Measurements from ENCODE around the gene CCNE1.

Gene CCNE1

DNA sequence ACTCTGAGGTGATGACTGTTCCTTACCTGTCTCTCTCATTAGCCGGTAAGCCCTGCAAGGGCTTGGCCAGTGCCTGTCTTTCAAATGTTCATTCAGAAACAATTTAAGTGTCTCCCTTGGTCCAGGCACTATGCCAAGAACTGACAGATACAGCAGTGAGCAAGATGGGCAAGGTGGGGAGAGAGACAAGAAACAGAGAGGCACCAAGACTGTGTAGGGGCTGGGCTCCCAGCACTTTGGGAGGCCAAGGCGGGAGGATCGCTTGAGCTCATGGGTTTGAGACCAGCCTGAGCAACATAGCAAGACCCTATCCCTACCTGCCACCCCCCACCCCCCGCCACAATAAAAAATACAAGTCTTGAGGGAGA, 1.3 kb upstream of the CCNE1 start:
- no peak overlapping the region for H2AFZ ChIP-seq (ENCODE audit: low read length)
- H3K9me2 ChIP-seq (replicated peaks; ENCODE audit: low read depth, low read length) = no peaks in the 10 kb centered on the region
- peak overlapping the region; percentile 78 for H3K4me2 ChIP-seq (ENCODE audit: low read depth, low read length, poor library complexity, severe bottlenecking)
- H3K36me3 ChIP-seq (ENCODE audit: insufficient read depth, low read length) = no peaks in the 10 kb centered on the region
- peak overlapping the region; percentile 88 for H3K9ac ChIP-seq (ENCODE audit: low read depth, low read length, poor library complexity, severe bottlenecking)
- no peak for TF ChIP-seq EZH2phosphoT487 (IDR thresholded peaks at IDR 0.05; ENCODE audit: borderline replicate concordance)
- TF ChIP-seq, protein P1, sequence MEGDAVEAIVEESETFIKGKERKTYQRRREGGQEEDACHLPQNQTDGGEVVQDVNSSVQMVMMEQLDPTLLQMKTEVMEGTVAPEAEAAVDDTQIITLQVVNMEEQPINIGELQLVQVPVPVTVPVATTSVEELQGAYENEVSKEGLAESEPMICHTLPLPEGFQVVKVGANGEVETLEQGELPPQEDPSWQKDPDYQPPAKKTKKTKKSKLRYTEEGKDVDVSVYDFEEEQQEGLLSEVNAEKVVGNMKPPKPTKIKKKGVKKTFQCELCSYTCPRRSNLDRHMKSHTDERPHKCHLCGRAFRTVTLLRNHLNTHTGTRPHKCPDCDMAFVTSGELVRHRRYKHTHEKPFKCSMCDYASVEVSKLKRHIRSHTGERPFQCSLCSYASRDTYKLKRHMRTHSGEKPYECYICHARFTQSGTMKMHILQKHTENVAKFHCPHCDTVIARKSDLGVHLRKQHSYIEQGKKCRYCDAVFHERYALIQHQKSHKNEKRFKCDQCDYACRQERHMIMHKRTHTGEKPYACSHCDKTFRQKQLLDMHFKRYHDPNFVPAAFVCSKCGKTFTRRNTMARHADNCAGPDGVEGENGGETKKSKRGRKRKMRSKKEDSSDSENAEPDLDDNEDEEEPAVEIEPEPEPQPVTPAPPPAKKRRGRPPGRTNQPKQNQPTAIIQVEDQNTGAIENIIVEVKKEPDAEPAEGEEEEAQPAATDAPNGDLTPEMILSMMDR (conservative IDR thresholded peaks at IDR 0.05; ENCODE audit: low read length) = no peak
- H3K9me3 ChIP-seq (ENCODE audit: insufficient read depth, low read depth, low read length) = no peaks in the 10 kb centered on the region
- H3K27me3 ChIP-seq (ENCODE audit: insufficient read depth, low read length, poor library complexity, severe bottlenecking) = no peaks in the 10 kb centered on the region
- peak overlapping the region; percentile 72 for H3K4me3 ChIP-seq (ENCODE audit: low read length, poor library complexity, severe bottlenecking)
- H3K4me1 ChIP-seq (ENCODE audit: insufficient read depth, low read length, poor library complexity, severe bottlenecking) = peaks cover 25% of the 10 kb centered on the region
- H4K20me1 ChIP-seq (ENCODE audit: insufficient read depth, low read length, poor library complexity, severe bottlenecking) = no peaks in the 10 kb centered on the region
- no peaks in the 10 kb centered on the region; the same call in 1 of the 2 replicates for H3F3A ChIP-seq (ENCODE audit: low read depth)
- no peaks in the 10 kb centered on the region for H3K79me2 ChIP-seq (ENCODE audit: insufficient read depth, low read length)

- Histone ChIP-seq H3K36me3 (ENCODE audit: insufficient read depth, low read length) (no peaks in the 10 kb centered on the region), H3K79me2 (ENCODE audit: insufficient read depth, low read length) (no peaks in the 10 kb centered on the region), H3F3A (ENCODE audit: low read depth) (no peaks in the 10 kb centered on the region; the same call in 1 of the 2 replicates), H3K4me2 (ENCODE audit: low read depth, low read length, poor library complexity, severe bottlenecking) (peak overlapping the region; percentile 73), H3K9me2 (replicated peaks; ENCODE audit: low read depth, low read length) (no peaks in the 10 kb centered on the region), H3K9ac (ENCODE audit: low read depth, low read length, poor library complexity, severe bottlenecking) (peak overlapping the region; percentile 24), H3K9me3 (ENCODE audit: insufficient read depth, low read depth, low read length) (no peaks in the 10 kb centered on the region), H4K20me1 (ENCODE audit: insufficient read depth, low read length, poor library complexity, severe bottlenecking) (no peaks in the 10 kb centered on the region), H3K4me3 (ENCODE audit: low read length, poor library complexity, severe bottlenecking) (peak overlapping the region; percentile 63), H3K27me3 (ENCODE audit: insufficient read depth, low read length, poor library complexity, severe bottlenecking) (no peaks in the 10 kb centered on the region), H2AFZ (ENCODE audit: low read length) (no peak overlapping the region), H3K4me1 (ENCODE audit: insufficient read depth, low read length, poor library complexity, severe bottlenecking) (peaks cover 25% of the 10 kb centered on the region)
- TF ChIP-seq, protein P1 (conservative IDR thresholded peaks at IDR 0.05; ENCODE audit: low read length) = no peak
- TF ChIP-seq EZH2phosphoT487 (IDR thresholded peaks at IDR 0.05; ENCODE audit: borderline replicate concordance) = no peak
Observed at GRCh38 chr19:29812080-29812880, 489 bp downstream of the CCNE1 start.

GRCh38 chr19:29812881-29813275, 1.1 kb downstream of the CCNE1 start:
- H3K9me2 ChIP-seq (replicated peaks; ENCODE audit: low read depth, low read length) = no peaks in the 10 kb centered on the region
- peaks cover 25% of the 10 kb centered on the region for H3K4me1 ChIP-seq (ENCODE audit: insufficient read depth, low read length, poor library complexity, severe bottlenecking)
- no peak overlapping the region for H2AFZ ChIP-seq (ENCODE audit: low read length)
- TF ChIP-seq EZH2phosphoT487 (IDR thresholded peaks at IDR 0.05; ENCODE audit: borderline replicate concordance) = no peak
- TF ChIP-seq, protein P1 (conservative IDR thresholded peaks at IDR 0.05; ENCODE audit: low read length) = no peak
- no peaks in the 10 kb centered on the region for H3K79me2 ChIP-seq (ENCODE audit: insufficient read depth, low read length)
- peak overlapping the region; percentile 63 for H3K4me3 ChIP-seq (ENCODE audit: low read length, poor library complexity, severe bottlenecking)
- no peaks in the 10 kb centered on the region for H3K36me3 ChIP-seq (ENCODE audit: insufficient read depth, low read length)
- H3K27me3 ChIP-seq (ENCODE audit: insufficient read depth, low read length, poor library complexity, severe bottlenecking) = no peaks in the 10 kb centered on the region
- peak overlapping the region; percentile 24 for H3K9ac ChIP-seq (ENCODE audit: low read depth, low read length, poor library complexity, severe bottlenecking)
- no peaks in the 10 kb centered on the region for H4K20me1 ChIP-seq (ENCODE audit: insufficient read depth, low read length, poor library complexity, severe bottlenecking)
- peak overlapping the region; percentile 73 for H3K4me2 ChIP-seq (ENCODE audit: low read depth, low read length, poor library complexity, severe bottlenecking)
- no peaks in the 10 kb centered on the region; the same call in 1 of the 2 replicates for H3F3A ChIP-seq (ENCODE audit: low read depth)
- no peaks in the 10 kb centered on the region for H3K9me3 ChIP-seq (ENCODE audit: insufficient read depth, low read depth, low read length)
